ENCODE results near the gene TULP4. TPM values are rescaled to one million over a fixed set of nuclear protein-coding genes. Genes with fewer than 3 reads are reported as not detected.

TULP4 gene
- total RNA-seq, 4 donors from 2014 or later = 209 to 459 (median 292) TPM

- DNase-seq = no peak
- intact Hi-C loops (cut with DNase I) = no loop called here
- WGBS, 2 donors = 85 to 91% methylated on average over 4 of the region's 4 CpGs
These were observed 109.1 kb downstream of the TULP4 start for GRCh38 chr6:158421381-158421780.

GRCh38 chr6:158422629-158423238 is 110.5 kb downstream of the TULP4 start:
- intact Hi-C loops (cut with DNase I) = no loop called here

More at GRCh38 chr6:158421381-158421780, 109.1 kb downstream of the TULP4 start:
- Histone ChIP-seq H3K27me3 (no peaks in the 10 kb centered on the region), H3K4me1 (no peaks in the 10 kb centered on the region), H3K4me3 (replicated peaks in 1 of 3) (no peak overlapping the region), H3K36me3 (no peaks in the 10 kb centered on the region), H3K27ac (no peak overlapping the region), H3K9me3 (no peaks in the 10 kb centered on the region)
- TF ChIP-seq POLR2A (IDR thresholded peaks at IDR 0.05) = no peak
- TF ChIP-seq CTCF (IDR thresholded peaks at IDR 0.05) = no peak

GRCh38 chr6:158431036-158431435 is 118.8 kb downstream of the TULP4 start:
- WGBS, 2 donors = 90 to 92% methylated on average over 4 of the region's 4 CpGs
- intact Hi-C loops (cut with DNase I) = no loop called here
- no peaks in the 10 kb centered on the region for H3K27me3 ChIP-seq
- no peak overlapping the region for H3K27ac ChIP-seq
- H3K4me1 ChIP-seq = no peaks in the 10 kb centered on the region
- no peak for TF ChIP-seq POLR2A (IDR thresholded peaks at IDR 0.05)
- no peak for TF ChIP-seq CTCF (IDR thresholded peaks at IDR 0.05)
- H3K36me3 ChIP-seq = no peaks in the 10 kb centered on the region
- no peak for DNase-seq
- no peak overlapping the region for H3K4me3 ChIP-seq (replicated peaks in 1 of 3)
- H3K9me3 ChIP-seq = no peaks in the 10 kb centered on the region

More at GRCh38 chr6:158422629-158423238, 110.5 kb downstream of the TULP4 start:
- TF ChIP-seq CTCF (IDR thresholded peaks at IDR 0.05) (no peak), POLR2A (IDR thresholded peaks at IDR 0.05) (no peak)
- DNase-seq = no peak
- Histone ChIP-seq H3K27ac (no peak overlapping the region), H3K4me3 (replicated peaks in 1 of 3) (no peak overlapping the region), H3K4me1 (no peaks in the 10 kb centered on the region), H3K9me3 (no peaks in the 10 kb centered on the region), H3K27me3 (no peaks in the 10 kb centered on the region), H3K36me3 (no peaks in the 10 kb centered on the region)
- 94 to 95% methylated on average over 14 to 15 of the region's 15 CpGs for WGBS, 2 donors

GRCh38 chr6:158431560-158431959 is 119.3 kb downstream of the TULP4 start:
- DNase-seq = no peak
- TF ChIP-seq CTCF (IDR thresholded peaks at IDR 0.05) (no peak), POLR2A (IDR thresholded peaks at IDR 0.05) (no peak)
- no peak overlapping the region for H3K4me3 ChIP-seq (replicated peaks in 1 of 3)
- H3K27me3 ChIP-seq = no peaks in the 10 kb centered on the region
- H3K27ac ChIP-seq = no peak overlapping the region
- H3K4me1 ChIP-seq = no peaks in the 10 kb centered on the region
- H3K36me3 ChIP-seq = no peaks in the 10 kb centered on the region
- 90 to 95% methylated on average over 13 of the region's 13 CpGs for WGBS, 2 donors
- intact Hi-C loops (cut with DNase I) = no loop called here
- no peaks in the 10 kb centered on the region for H3K9me3 ChIP-seq

GRCh38 chr6:158437571-158437970 is 125.3 kb downstream of the TULP4 start:
- Histone ChIP-seq H3K36me3 (no peaks in the 10 kb centered on the region), H3K27me3 (no peaks in the 10 kb centered on the region), H3K4me1 (no peaks in the 10 kb centered on the region), H3K27ac (no peak overlapping the region), H3K4me3 (replicated peaks in 1 of 3) (no peak overlapping the region), H3K9me3 (no peaks in the 10 kb centered on the region)
- intact Hi-C loops (cut with DNase I) = no loop called here
- whole genome bisulfite sequencing, 2 donors = 95 to 99% methylated on average over 3 of the region's 3 CpGs
- no peak for DNase-seq
- TF ChIP-seq CTCF (IDR thresholded peaks at IDR 0.05) = no peak
- TF ChIP-seq POLR2A (IDR thresholded peaks at IDR 0.05) = no peak

Data from thyroid gland (tissue), 4 donors.